HEK293 (cell line): ENCODE measurements around the gene SRF.

Experiments
- CTCF ChIA-PET: fragments of 350-600 bp; formaldehyde crosslinking; extraction: SDS; loops from one replicate; lab custom pipeline; 2021; ENCODE audit warnings: antibody characterized with exemption; lab: Yijun Ruan, JAX
- POLR2A ChIA-PET: fragments of 300-600 bp; formaldehyde crosslinking; extraction: SDS; loops from one replicate; lab custom pipeline; 2020; ENCODE audit warnings: antibody characterized with exemption, inconsistent platforms; lab: Yijun Ruan, JAX
- H3K27ac ChIP-seq: fragments of 200-500 bp; sonication (Bioruptor generic); 2 replicates; pipeline ENCODE4 v1.5.1; 2014; ENCODE audit warnings: low read depth, low read length, control low read depth, inconsistent platforms; ENCODE audit errors: extremely low read depth
- H3K36me3 ChIP-seq, 2 experiments: fragments of 200-500 bp in 1 of 2; sonication (Bioruptor generic) in 1 of 2; 1 replicate in 1 of 2; 2 replicates in 1 of 2; pipeline ENCODE4 v1.5.1; 2014 to 2017; ENCODE audit warnings: inconsistent platforms in 2 of 2, low read length in 2 of 2; ENCODE audit not compliant: control insufficient read depth in 2 of 2, insufficient read depth in 1 of 2
- H3K4me1 ChIP-seq: fragments of 200-500 bp; sonication (Bioruptor generic); 2 replicates; pipeline ENCODE4 v1.5.1; 2014; ENCODE audit warnings: mild to moderate bottlenecking, low read length, inconsistent platforms; ENCODE audit not compliant: control insufficient read depth, insufficient read depth
- H3K4me3 ChIP-seq: 2 replicates; pipeline ENCODE4 v1.5.1; 2011; ENCODE audit warnings: low read depth, mild to moderate bottlenecking, control low read depth, low read length, moderate library complexity
- H3K9me3 ChIP-seq: fragments of 200-500 bp; sonication (Bioruptor generic); 2 replicates; pipeline ENCODE4 v1.5.1; 2014; ENCODE audit warnings: low read depth, low read length, inconsistent platforms; ENCODE audit not compliant: control insufficient read depth, insufficient read depth
- REPIN1 ChIP-seq: fragments of 450-650 bp; formaldehyde crosslinking; IDR thresholded peaks from 2 replicates; pipeline ENCODE4 v1.5.1; 2017; ENCODE audit warnings: missing biosample characterization, missing genetic modification characterization, low read depth
- SP3 ChIP-seq: fragments of 450-650 bp; formaldehyde crosslinking; IDR thresholded peaks from 2 replicates; pipeline ENCODE4 v1.5.1; 2016; ENCODE audit warnings: missing biosample characterization, missing genetic modification characterization
- TCF7L2 ChIP-seq: IDR thresholded peaks from 2 replicates; pipeline ENCODE4 v1.6.1; 2011; ENCODE audit warnings: low read depth, mild to moderate bottlenecking, inconsistent platforms, low read length, moderate library complexity, borderline replicate concordance
- ZEB2 ChIP-seq: fragments of 450-650 bp; formaldehyde crosslinking; IDR thresholded peaks from 2 replicates; pipeline ENCODE4 v1.5.1; 2016; ENCODE audit warnings: missing biosample characterization, missing genetic modification characterization
- ZNF10 ChIP-seq: fragments of 450-650 bp; formaldehyde crosslinking; IDR thresholded peaks from 2 replicates; pipeline ENCODE4 v1.5.1; 2017; ENCODE audit warnings: missing biosample characterization, missing genetic modification characterization
- ZNF202 ChIP-seq: fragments of 450-650 bp; formaldehyde crosslinking; IDR thresholded peaks from 2 replicates; pipeline ENCODE4 v1.5.1; 2016; ENCODE audit warnings: missing biosample characterization, missing genetic modification characterization, borderline replicate concordance
- ZNF221 ChIP-seq: fragments of 450-650 bp; formaldehyde crosslinking; IDR thresholded peaks from 2 replicates; pipeline ENCODE4 v1.5.1; 2017; ENCODE audit warnings: missing biosample characterization, missing genetic modification characterization, borderline replicate concordance
- ZNF335 ChIP-seq: fragments of 450-650 bp; formaldehyde crosslinking; conservative IDR thresholded peaks from 2 replicates; pipeline ENCODE4 v1.5.1; 2016; ENCODE audit warnings: missing biosample characterization, missing genetic modification characterization
- ZNF366 ChIP-seq: fragments of 450-650 bp; formaldehyde crosslinking; conservative IDR thresholded peaks from 2 replicates; pipeline ENCODE4 v1.5.1; 2016; ENCODE audit warnings: missing biosample characterization, missing genetic modification characterization
- ZNF48 ChIP-seq: fragments of 450-650 bp; formaldehyde crosslinking; IDR thresholded peaks from 2 replicates; pipeline ENCODE4 v1.5.1; 2016; ENCODE audit warnings: missing biosample characterization, missing genetic modification characterization
- ZNF521 ChIP-seq: fragments of 450-650 bp; formaldehyde crosslinking; IDR thresholded peaks from 2 replicates; pipeline ENCODE4 v1.5.1; 2017; ENCODE audit warnings: missing biosample characterization, mild to moderate bottlenecking, missing genetic modification characterization
- ZNF555 ChIP-seq: fragments of 450-650 bp; formaldehyde crosslinking; conservative IDR thresholded peaks from 2 replicates; pipeline ENCODE4 v1.5.1; 2017; ENCODE audit warnings: missing biosample characterization, mild to moderate bottlenecking, missing genetic modification characterization, inconsistent platforms
- ZNF558 ChIP-seq: fragments of 450-650 bp; formaldehyde crosslinking; IDR thresholded peaks from 2 replicates; pipeline ENCODE4 v1.5.1; 2016; ENCODE audit warnings: missing biosample characterization, missing genetic modification characterization
- ZNF654 ChIP-seq: fragments of 450-650 bp; formaldehyde crosslinking; IDR thresholded peaks from 2 replicates; pipeline ENCODE4 v1.5.1; 2016; ENCODE audit warnings: low read depth, missing biosample characterization, missing genetic modification characterization
- ZNF701 ChIP-seq: fragments of 450-650 bp; formaldehyde crosslinking; IDR thresholded peaks from 2 replicates; pipeline ENCODE4 v1.5.1; 2016; ENCODE audit warnings: missing biosample characterization, missing genetic modification characterization
- ZNF785 ChIP-seq: fragments of 450-650 bp; formaldehyde crosslinking; IDR thresholded peaks from 2 replicates; pipeline ENCODE4 v1.5.1; 2016; ENCODE audit warnings: missing biosample characterization, missing genetic modification characterization
- TF ChIP-seq, protein P1 (sequence below): fragments of 450-650 bp; formaldehyde crosslinking; IDR thresholded peaks from 2 replicates; pipeline ENCODE4 v1.5.1; 2017; ENCODE audit warnings: missing biosample characterization, missing genetic modification characterization
- TF ChIP-seq, protein P2 (sequence below): fragments of 450-650 bp; formaldehyde crosslinking; IDR thresholded peaks from 2 replicates; pipeline ENCODE4 v1.5.1; 2016; ENCODE audit warnings: missing biosample characterization, missing genetic modification characterization
- TF ChIP-seq, protein P3 (sequence below): fragments of 450-650 bp; formaldehyde crosslinking; IDR thresholded peaks from 2 replicates; pipeline ENCODE4 v1.5.1; 2016; ENCODE audit warnings: missing biosample characterization, missing genetic modification characterization
- TF ChIP-seq, protein P4 (sequence below): fragments of 450-650 bp; formaldehyde crosslinking; IDR thresholded peaks from 2 replicates; pipeline ENCODE4 v1.5.1; 2016; ENCODE audit warnings: missing biosample characterization, missing genetic modification characterization

The SRF gene

DNA sequence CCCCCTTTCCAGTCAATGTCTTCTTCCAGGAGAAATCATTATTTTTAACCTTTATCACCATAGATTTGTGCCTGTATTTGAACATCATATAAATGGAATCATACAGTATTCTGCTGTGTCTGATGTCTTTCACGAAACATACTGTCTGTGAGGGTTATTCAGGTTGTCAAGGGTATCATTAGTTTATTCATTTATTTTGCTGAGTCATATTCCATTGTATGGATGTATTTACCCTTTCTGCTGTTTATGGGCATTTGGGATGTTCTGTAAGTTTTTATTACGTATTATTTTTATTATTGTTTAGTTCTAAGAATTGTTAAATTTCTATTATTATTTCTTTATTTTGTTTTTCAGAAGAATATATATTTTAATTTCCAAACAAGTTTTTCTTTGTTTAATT, 36.2 kb downstream of the SRF start (continued):
- no peak for TF ChIP-seq ZNF221 (tag by site-specific recombination)
- TF ChIP-seq ZNF48 (tag by site-specific recombination), result no peak
- no peak for TF ChIP-seq ZNF555
- no peak for TF ChIP-seq SP3

DNA sequence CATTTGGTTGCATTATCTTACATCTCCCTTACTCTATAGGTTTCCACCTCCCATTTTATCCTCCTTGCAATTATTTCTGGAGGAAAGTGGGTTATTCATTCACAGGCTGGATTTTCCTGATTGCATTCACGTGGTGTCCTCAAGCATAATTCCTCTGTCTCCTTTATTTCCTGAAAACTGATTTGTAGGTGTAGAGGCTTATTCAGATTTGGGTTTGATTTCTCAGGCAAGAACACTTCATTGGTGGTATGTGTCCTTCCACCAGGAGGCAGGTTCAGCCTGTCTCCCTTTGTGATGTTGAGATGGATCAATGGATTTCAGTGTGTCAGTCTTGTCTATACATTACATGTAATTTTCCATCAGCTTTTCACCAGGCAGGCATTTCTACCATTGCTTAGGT, 40.9 kb downstream of the SRF start:
- H3K9me3 ChIP-seq, result no peaks in the 10 kb centered on the region
- peaks cover 0 to 7% of the 10 kb centered on the region in 2 experiments; a peak in 2 of 3 replicates for H3K36me3 ChIP-seq
- H3K27ac ChIP-seq, result no peak overlapping the region
- ChIA-PET CTCF (no interaction called here), POLR2A (no interaction called here)
- TF ChIP-seq, protein P1, sequence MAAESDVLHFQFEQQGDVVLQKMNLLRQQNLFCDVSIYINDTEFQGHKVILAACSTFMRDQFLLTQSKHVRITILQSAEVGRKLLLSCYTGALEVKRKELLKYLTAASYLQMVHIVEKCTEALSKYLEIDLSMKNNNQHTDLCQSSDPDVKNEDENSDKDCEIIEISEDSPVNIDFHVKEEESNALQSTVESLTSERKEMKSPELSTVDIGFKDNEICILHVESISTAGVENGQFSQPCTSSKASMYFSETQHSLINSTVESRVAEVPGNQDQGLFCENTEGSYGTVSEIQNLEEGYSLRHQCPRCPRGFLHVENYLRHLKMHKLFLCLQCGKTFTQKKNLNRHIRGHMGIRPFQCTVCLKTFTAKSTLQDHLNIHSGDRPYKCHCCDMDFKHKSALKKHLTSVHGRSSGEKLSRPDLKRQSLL (tag by site-specific recombination), result no peak
- TF ChIP-seq, protein P2, sequence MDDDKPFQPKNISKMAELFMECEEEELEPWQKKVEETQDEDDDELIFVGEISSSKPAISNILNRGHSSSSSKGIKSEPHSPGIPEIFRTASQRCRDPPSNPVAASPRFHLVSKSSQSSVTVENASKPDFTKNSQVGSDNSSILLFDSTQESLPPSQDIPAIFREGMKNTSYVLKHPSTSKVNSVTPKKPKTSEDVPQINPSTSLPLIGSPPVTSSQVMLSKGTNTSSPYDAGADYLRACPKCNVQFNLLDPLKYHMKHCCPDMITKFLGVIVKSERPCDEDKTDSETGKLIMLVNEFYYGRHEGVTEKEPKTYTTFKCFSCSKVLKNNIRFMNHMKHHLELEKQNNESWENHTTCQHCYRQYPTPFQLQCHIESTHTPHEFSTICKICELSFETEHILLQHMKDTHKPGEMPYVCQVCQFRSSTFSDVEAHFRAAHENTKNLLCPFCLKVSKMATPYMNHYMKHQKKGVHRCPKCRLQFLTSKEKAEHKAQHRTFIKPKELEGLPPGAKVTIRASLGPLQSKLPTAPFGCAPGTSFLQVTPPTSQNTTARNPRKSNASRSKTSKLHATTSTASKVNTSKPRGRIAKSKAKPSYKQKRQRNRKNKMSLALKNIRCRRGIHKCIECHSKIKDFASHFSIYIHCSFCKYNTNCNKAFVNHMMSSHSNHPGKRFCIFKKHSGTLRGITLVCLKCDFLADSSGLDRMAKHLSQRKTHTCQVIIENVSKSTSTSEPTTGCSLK (tag by site-specific recombination), result no peak
- TF ChIP-seq, protein P3, sequence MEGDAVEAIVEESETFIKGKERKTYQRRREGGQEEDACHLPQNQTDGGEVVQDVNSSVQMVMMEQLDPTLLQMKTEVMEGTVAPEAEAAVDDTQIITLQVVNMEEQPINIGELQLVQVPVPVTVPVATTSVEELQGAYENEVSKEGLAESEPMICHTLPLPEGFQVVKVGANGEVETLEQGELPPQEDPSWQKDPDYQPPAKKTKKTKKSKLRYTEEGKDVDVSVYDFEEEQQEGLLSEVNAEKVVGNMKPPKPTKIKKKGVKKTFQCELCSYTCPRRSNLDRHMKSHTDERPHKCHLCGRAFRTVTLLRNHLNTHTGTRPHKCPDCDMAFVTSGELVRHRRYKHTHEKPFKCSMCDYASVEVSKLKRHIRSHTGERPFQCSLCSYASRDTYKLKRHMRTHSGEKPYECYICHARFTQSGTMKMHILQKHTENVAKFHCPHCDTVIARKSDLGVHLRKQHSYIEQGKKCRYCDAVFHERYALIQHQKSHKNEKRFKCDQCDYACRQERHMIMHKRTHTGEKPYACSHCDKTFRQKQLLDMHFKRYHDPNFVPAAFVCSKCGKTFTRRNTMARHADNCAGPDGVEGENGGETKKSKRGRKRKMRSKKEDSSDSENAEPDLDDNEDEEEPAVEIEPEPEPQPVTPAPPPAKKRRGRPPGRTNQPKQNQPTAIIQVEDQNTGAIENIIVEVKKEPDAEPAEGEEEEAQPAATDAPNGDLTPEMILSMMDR (tag by site-specific recombination), result peak; percentile 23; the same call in 1 of the 2 replicates
- no peak overlapping the region for H3K4me3 ChIP-seq
- H3K4me1 ChIP-seq, result no peaks in the 10 kb centered on the region

DNA sequence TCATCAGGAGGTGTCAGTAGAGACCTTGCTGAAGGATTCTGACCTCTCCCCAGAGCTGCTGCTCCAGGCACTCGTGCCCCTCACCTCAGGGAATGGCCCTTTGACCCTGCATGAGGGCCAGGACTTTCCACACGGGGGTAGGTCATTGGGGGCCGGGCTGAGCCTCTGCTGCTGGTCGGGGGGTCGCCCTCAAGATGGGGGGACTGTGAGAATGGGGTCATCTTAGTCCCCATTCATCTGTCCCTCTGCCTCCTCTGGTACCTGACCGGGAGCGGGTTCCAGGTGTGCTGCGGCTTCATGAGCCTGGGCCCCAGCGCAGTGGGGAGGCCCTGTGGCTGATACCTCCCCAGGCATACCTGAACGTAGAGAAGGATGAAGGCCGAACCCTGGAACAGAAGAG, 42.4 kb downstream of the SRF start:
- Histone ChIP-seq H3K27ac (no peak overlapping the region), H3K36me3 (peaks cover 0 to 7% of the 10 kb centered on the region in 2 experiments; a peak in 2 of 3 replicates), H3K4me3 (no peak overlapping the region), H3K9me3 (no peaks in the 10 kb centered on the region), H3K4me1 (no peaks in the 10 kb centered on the region)
- POLR2A ChIA-PET, result interaction anchor here (1.0 kb wide), 1 partner anchor 23 kb away, joined by 3 read pairs; no protein-coding TSS in a partner anchor
- TF ChIP-seq ZNF202 (tag by site-specific recombination), result no peak
- no peak for TF ChIP-seq ZNF521
- TF ChIP-seq ZNF335, result no peak
- TF ChIP-seq, protein P2 (tag by site-specific recombination), result no peak
- TF ChIP-seq ZNF785 (tag by site-specific recombination), result no peak
- no peak for TF ChIP-seq ZNF654 (tag by site-specific recombination)
- TF ChIP-seq ZNF701 (tag by site-specific recombination), result no peak
- no peak for TF ChIP-seq TCF7L2
- TF ChIP-seq REPIN1, result no peak
- TF ChIP-seq, protein P4, sequence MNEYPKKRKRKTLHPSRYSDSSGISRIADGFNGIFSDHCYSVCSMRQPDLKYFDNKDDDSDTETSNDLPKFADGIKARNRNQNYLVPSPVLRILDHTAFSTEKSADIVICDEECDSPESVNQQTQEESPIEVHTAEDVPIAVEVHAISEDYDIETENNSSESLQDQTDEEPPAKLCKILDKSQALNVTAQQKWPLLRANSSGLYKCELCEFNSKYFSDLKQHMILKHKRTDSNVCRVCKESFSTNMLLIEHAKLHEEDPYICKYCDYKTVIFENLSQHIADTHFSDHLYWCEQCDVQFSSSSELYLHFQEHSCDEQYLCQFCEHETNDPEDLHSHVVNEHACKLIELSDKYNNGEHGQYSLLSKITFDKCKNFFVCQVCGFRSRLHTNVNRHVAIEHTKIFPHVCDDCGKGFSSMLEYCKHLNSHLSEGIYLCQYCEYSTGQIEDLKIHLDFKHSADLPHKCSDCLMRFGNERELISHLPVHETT (tag by site-specific recombination), result no peak
- no peak for TF ChIP-seq ZNF558 (tag by site-specific recombination)
- no peak for TF ChIP-seq ZNF10 (tag by site-specific recombination)
- TF ChIP-seq ZNF366 (tag by site-specific recombination), result no peak
- TF ChIP-seq ZEB2 (tag by site-specific recombination), result no peak
- CTCF ChIA-PET, result interaction anchor here (1.4 kb wide), 1 partner anchor 16 kb away, joined by 4 read pairs; the partner anchor contains the start of gene DNPH1
